ENCODE data around the gene NID1. TPM values are rescaled to one million over a fixed set of nuclear protein-coding genes. Genes with fewer than 3 reads are reported as not detected.

Gene NID1
- total RNA-seq, 4 donors from 2014 or later: 23.4 to 80.0 (median 30.7) TPM

- DNase-seq (ENCODE audit: low spot score in 2 of 2): no peak
- intact Hi-C loops (cut with DNase I; ENCODE audit: low total_unique reads): no loop called here
- no peak for TF ChIP-seq CTCF (IDR thresholded peaks at IDR 0.05)
- no peak for TF ChIP-seq POLR2A (IDR thresholded peaks at IDR 0.05)
- H3K4me3 ChIP-seq (ENCODE audit: low read depth, poor library complexity, severe bottlenecking): no peak overlapping the region
- 93 to 95% methylated on average over 15 of the region's 15 CpGs for WGBS, 2 donors
These were observed 40.8 kb downstream of the NID1 start for GRCh38 chr1:236023926-236024565.

GRCh38 chr1:236021424-236022135 is 43.3 kb downstream of the NID1 start:
- TF ChIP-seq POLR2A (IDR thresholded peaks at IDR 0.05) (no peak), CTCF (IDR thresholded peaks at IDR 0.05) (no peak)
- intact Hi-C loops (cut with DNase I; ENCODE audit: low total_unique reads): no loop called here
- DNase-seq (ENCODE audit: low spot score in 2 of 2): no peak
- 54 to 74% methylated on average over 9 of the region's 9 CpGs for WGBS, 2 donors
- H3K4me3 ChIP-seq (ENCODE audit: low read depth, poor library complexity, severe bottlenecking): no peak overlapping the region

GRCh38 chr1:236020359-236021219 is 44.3 kb downstream of the NID1 start:
- intact Hi-C loops (cut with DNase I; ENCODE audit: low total_unique reads): no loop called here
- TF ChIP-seq CTCF (IDR thresholded peaks at IDR 0.05) (no peak), POLR2A (IDR thresholded peaks at IDR 0.05) (no peak)
- DNase-seq (ENCODE audit: low spot score in 2 of 2): peak in 1 of 2 donors; percentile 43
- WGBS, 2 donors: 80 to 85% methylated on average over 20 of the region's 20 CpGs
- no peak overlapping the region for H3K4me3 ChIP-seq (ENCODE audit: low read depth, poor library complexity, severe bottlenecking)

- 40 to 41% methylated on average over 5 of the region's 5 CpGs for whole genome bisulfite sequencing, 2 donors
- H3K4me3 ChIP-seq (ENCODE audit: low read depth, poor library complexity, severe bottlenecking): no peak overlapping the region
- intact Hi-C loops (cut with DNase I; ENCODE audit: low total_unique reads): no loop called here
- peak; percentile 87 to 96 for DNase-seq (ENCODE audit: low spot score in 2 of 2)
- TF ChIP-seq POLR2A (IDR thresholded peaks at IDR 0.05) (no peak), CTCF (IDR thresholded peaks at IDR 0.05) (no peak)
These were observed 45.9 kb downstream of the NID1 start for GRCh38 chr1:236018885-236019453.

- WGBS, 2 donors: 84 to 90% methylated on average over 5 of the region's 5 CpGs
- DNase-seq (ENCODE audit: low spot score in 2 of 2): no peak
- intact Hi-C loops (cut with DNase I; ENCODE audit: low total_unique reads): no loop called here
- no peak overlapping the region for H3K4me3 ChIP-seq (ENCODE audit: low read depth, poor library complexity, severe bottlenecking)
- TF ChIP-seq POLR2A (IDR thresholded peaks at IDR 0.05) (no peak), CTCF (IDR thresholded peaks at IDR 0.05) (no peak)
These were observed 48.0 kb downstream of the NID1 start for GRCh38 chr1:236016782-236017400.
